ENCODE results near the gene CORO7. TPM values are rescaled to one million over a fixed set of nuclear protein-coding genes. Genes with fewer than 3 reads are reported as not detected.

CORO7 gene
- total and polyA plus RNA-seq, 9 of the 15 experiments (the other 6 are each of a cell fraction or from before 2014, with no cell fraction given): 0.45 to 77.2 (median 18.7) TPM

DNA sequence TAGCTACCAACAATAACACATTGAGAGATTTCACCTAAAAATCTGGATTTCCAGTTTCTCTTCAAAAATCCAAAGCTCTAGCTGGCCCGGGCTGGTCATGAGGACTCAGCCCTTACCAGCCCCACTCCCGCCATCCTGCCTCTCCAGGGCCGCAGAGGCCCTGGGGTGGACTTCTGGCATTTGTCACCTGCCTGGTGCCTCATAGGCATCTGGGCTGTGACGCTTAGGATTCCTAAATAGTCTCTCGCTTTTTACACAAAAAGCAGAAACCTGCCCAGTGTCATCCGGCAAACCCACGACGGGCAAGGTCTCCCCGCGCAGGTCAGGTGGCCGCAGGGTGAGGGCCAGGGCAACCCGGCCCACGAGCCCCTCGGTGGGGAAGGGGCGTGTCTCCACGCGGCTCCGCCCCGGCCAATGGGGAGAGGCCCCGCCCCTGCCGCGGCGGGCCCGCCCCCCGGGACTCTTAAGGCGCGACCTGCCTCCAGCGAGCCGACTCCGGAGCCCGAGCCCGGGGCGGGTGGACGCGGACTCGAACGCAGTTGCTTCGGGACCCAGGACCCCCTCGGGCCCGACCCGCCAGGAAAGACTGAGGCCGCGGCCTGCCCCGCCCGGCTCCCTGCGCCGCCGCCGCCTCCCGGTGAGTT, 44.9 kb downstream of the CORO7 start, which contains the start of gene VASN (continued):
- TF ChIP-seq, protein P1, sequence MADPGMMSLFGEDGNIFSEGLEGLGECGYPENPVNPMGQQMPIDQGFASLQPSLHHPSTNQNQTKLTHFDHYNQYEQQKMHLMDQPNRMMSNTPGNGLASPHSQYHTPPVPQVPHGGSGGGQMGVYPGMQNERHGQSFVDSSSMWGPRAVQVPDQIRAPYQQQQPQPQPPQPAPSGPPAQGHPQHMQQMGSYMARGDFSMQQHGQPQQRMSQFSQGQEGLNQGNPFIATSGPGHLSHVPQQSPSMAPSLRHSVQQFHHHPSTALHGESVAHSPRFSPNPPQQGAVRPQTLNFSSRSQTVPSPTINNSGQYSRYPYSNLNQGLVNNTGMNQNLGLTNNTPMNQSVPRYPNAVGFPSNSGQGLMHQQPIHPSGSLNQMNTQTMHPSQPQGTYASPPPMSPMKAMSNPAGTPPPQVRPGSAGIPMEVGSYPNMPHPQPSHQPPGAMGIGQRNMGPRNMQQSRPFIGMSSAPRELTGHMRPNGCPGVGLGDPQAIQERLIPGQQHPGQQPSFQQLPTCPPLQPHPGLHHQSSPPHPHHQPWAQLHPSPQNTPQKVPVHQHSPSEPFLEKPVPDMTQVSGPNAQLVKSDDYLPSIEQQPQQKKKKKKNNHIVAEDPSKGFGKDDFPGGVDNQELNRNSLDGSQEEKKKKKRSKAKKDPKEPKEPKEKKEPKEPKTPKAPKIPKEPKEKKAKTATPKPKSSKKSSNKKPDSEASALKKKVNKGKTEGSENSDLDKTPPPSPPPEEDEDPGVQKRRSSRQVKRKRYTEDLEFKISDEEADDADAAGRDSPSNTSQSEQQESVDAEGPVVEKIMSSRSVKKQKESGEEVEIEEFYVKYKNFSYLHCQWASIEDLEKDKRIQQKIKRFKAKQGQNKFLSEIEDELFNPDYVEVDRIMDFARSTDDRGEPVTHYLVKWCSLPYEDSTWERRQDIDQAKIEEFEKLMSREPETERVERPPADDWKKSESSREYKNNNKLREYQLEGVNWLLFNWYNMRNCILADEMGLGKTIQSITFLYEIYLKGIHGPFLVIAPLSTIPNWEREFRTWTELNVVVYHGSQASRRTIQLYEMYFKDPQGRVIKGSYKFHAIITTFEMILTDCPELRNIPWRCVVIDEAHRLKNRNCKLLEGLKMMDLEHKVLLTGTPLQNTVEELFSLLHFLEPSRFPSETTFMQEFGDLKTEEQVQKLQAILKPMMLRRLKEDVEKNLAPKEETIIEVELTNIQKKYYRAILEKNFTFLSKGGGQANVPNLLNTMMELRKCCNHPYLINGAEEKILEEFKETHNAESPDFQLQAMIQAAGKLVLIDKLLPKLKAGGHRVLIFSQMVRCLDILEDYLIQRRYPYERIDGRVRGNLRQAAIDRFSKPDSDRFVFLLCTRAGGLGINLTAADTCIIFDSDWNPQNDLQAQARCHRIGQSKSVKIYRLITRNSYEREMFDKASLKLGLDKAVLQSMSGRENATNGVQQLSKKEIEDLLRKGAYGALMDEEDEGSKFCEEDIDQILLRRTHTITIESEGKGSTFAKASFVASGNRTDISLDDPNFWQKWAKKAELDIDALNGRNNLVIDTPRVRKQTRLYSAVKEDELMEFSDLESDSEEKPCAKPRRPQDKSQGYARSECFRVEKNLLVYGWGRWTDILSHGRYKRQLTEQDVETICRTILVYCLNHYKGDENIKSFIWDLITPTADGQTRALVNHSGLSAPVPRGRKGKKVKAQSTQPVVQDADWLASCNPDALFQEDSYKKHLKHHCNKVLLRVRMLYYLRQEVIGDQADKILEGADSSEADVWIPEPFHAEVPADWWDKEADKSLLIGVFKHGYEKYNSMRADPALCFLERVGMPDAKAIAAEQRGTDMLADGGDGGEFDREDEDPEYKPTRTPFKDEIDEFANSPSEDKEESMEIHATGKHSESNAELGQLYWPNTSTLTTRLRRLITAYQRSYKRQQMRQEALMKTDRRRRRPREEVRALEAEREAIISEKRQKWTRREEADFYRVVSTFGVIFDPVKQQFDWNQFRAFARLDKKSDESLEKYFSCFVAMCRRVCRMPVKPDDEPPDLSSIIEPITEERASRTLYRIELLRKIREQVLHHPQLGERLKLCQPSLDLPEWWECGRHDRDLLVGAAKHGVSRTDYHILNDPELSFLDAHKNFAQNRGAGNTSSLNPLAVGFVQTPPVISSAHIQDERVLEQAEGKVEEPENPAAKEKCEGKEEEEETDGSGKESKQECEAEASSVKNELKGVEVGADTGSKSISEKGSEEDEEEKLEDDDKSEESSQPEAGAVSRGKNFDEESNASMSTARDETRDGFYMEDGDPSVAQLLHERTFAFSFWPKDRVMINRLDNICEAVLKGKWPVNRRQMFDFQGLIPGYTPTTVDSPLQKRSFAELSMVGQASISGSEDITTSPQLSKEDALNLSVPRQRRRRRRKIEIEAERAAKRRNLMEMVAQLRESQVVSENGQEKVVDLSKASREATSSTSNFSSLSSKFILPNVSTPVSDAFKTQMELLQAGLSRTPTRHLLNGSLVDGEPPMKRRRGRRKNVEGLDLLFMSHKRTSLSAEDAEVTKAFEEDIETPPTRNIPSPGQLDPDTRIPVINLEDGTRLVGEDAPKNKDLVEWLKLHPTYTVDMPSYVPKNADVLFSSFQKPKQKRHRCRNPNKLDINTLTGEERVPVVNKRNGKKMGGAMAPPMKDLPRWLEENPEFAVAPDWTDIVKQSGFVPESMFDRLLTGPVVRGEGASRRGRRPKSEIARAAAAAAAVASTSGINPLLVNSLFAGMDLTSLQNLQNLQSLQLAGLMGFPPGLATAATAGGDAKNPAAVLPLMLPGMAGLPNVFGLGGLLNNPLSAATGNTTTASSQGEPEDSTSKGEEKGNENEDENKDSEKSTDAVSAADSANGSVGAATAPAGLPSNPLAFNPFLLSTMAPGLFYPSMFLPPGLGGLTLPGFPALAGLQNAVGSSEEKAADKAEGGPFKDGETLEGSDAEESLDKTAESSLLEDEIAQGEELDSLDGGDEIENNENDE (IDR thresholded peaks at IDR 0.05; ENCODE audit: low read depth, low read length): no peak
- no peak for TF ChIP-seq KLF6 (CRISPR knock-in tag; IDR thresholded peaks at IDR 0.05; ENCODE audit: borderline replicate concordance)
- TF ChIP-seq MTA3 (IDR thresholded peaks at IDR 0.05; ENCODE audit: borderline replicate concordance): 0 out of 2 replicates have a peak, but pooled peaks have one; percentile 25
- TF ChIP-seq NONO (IDR thresholded peaks at IDR 0.05; ENCODE audit: low read depth in 2 of 2, low read length in 1 of 2): peak in 1 of 2 experiments; percentile 96; a peak in 2 of 4 replicates
- no peak for TF ChIP-seq ERF (CRISPR knock-in tag; IDR thresholded peaks at IDR 0.05)
- no peak for TF ChIP-seq ZNF224 (CRISPR knock-in tag; IDR thresholded peaks at IDR 0.05)
- TF ChIP-seq, protein P2, sequence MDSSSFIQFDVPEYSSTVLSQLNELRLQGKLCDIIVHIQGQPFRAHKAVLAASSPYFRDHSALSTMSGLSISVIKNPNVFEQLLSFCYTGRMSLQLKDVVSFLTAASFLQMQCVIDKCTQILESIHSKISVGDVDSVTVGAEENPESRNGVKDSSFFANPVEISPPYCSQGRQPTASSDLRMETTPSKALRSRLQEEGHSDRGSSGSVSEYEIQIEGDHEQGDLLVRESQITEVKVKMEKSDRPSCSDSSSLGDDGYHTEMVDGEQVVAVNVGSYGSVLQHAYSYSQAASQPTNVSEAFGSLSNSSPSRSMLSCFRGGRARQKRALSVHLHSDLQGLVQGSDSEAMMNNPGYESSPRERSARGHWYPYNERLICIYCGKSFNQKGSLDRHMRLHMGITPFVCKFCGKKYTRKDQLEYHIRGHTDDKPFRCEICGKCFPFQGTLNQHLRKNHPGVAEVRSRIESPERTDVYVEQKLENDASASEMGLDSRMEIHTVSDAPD (CRISPR knock-in tag; IDR thresholded peaks at IDR 0.05): no peak
- peak; percentile 51 to 70; a peak in 3 of 4 replicates for TF ChIP-seq MAZ (CRISPR knock-in tag; conservative IDR thresholded peaks at IDR 0.05 in 1 of 2, IDR thresholded peaks at IDR 0.05 in 1 of 2)
- no peak for TF ChIP-seq NR2C2 (CRISPR knock-in tag; IDR thresholded peaks at IDR 0.05)
- TF ChIP-seq NR2C2 (tag; IDR thresholded peaks at IDR 0.05): no peak; the same call in 1 of the 2 replicates
- TF ChIP-seq GATA2 (CRISPR knock-in tag; IDR thresholded peaks at IDR 0.05): no peak
- TF ChIP-seq ZNF347 (CRISPR knock-in tag; IDR thresholded peaks at IDR 0.05; ENCODE audit: low read depth): no peak
- TF ChIP-seq ZNF324 (CRISPR knock-in tag; IDR thresholded peaks at IDR 0.05): no peak
- TF ChIP-seq ZNF764 (CRISPR knock-in tag; IDR thresholded peaks at IDR 0.05; ENCODE audit: low read depth): no peak
- TF ChIP-seq HNRNPL (IDR thresholded peaks at IDR 0.05; ENCODE audit: low read depth, low read length): no peak
- TF ChIP-seq SAFB (IDR thresholded peaks at IDR 0.05; ENCODE audit: borderline replicate concordance, low read depth, low read length): peak; percentile 38; the same call in 1 of the 2 replicates

Data from K562 (cell line).